SK-N-SH (cell line): Measurements from ENCODE around the gene ALDH5A1. TPM values are rescaled to one million over a fixed set of nuclear protein-coding genes. Genes with fewer than 3 reads are reported as not detected.

Experiments used
- CTCF ChIA-PET: fragments of 300-600, 350-600 bp; formaldehyde crosslinking; extraction: SDS; loops from one replicate; lab custom pipeline; 2021; lab: Yijun Ruan, JAX
- POLR2A ChIA-PET: fragments of 350-600 bp; sonication (Branson Sonifier 250); formaldehyde crosslinking; extraction: SDS; loops from one replicate; lab custom pipeline; 2020; ENCODE audit warnings: antibody characterized with exemption, inconsistent platforms; lab: Yijun Ruan, JAX
- DNase-seq: peaks from one replicate; pipeline ENCODE4 v3.0.0; 2012
- H2AFZ ChIP-seq: fragments of 200-600 bp; sonication (generic); 2 replicates; pipeline ENCODE4 v1.8.1; 2016; ENCODE audit warnings: antibody characterized with exemption, mild to moderate bottlenecking, low read depth
- H3F3A ChIP-seq: fragments of 200-600 bp; sonication (generic); replicated peaks from 2 replicates; pipeline ENCODE3; 2016; ENCODE audit warnings: antibody characterized with exemption, mild to moderate bottlenecking; ENCODE audit not compliant: insufficient read depth
- H3K27ac ChIP-seq, 2 experiments: fragments of 200-500 bp in 1 of 2; fragments of 200-600 bp in 1 of 2; sonication (Bioruptor generic) in 1 of 2; sonication (generic), shearing (Covaris generic) in 1 of 2; 2 replicates each; pipeline versions ENCODE4 v1.5.1 to v1.6.1; 2014 to 2016; ENCODE audit warnings: low read depth in 2 of 2, inconsistent platforms in 1 of 2, low read length in 1 of 2, mild to moderate bottlenecking in 1 of 2, mixed read lengths in 1 of 2
- H3K27me3 ChIP-seq: fragments of 200-600 bp; sonication (generic), shearing (Covaris generic); 2 replicates; pipeline ENCODE4 v1.6.1; 2016; ENCODE audit warnings: mixed run types; ENCODE audit not compliant: insufficient read depth
- H3K36me3 ChIP-seq, 2 experiments: fragments of 200-500 bp in 1 of 2; fragments of 200-600 bp in 1 of 2; sonication (Bioruptor generic) in 1 of 2; sonication (generic) in 1 of 2; replicated peaks in 1 of 2; 2 replicates each; pipeline versions ENCODE3 to v1.5.1; 2014 to 2016; ENCODE audit warnings: low read length in 1 of 2, mild to moderate bottlenecking in 1 of 2; ENCODE audit not compliant: insufficient read depth in 2 of 2, control insufficient read depth in 1 of 2
- H3K4me1 ChIP-seq, 2 experiments: fragments of 200-500 bp in 1 of 2; fragments of 200-600 bp in 1 of 2; sonication (Bioruptor generic) in 1 of 2; sonication (generic), shearing (Covaris generic) in 1 of 2; 2 replicates each; pipeline versions ENCODE4 v1.5.1 to v1.6.1; 2014 to 2016; ENCODE audit warnings: low read depth in 1 of 2, low read length in 1 of 2, mixed run types in 1 of 2; ENCODE audit not compliant: insufficient read depth in 2 of 2, control insufficient read depth in 1 of 2
- H3K4me2 ChIP-seq: fragments of 200-600 bp; sonication (generic), shearing (Covaris generic); 2 replicates; pipeline ENCODE4 v1.6.1; 2017; ENCODE audit warnings: mixed run types
- H3K4me3 ChIP-seq, 2 experiments: fragments of 200-500 bp in 1 of 2; fragments of 200-600 bp in 1 of 2; sonication (Bioruptor generic) in 1 of 2; sonication (generic), shearing (Covaris generic) in 1 of 2; 2 replicates each; pipeline versions ENCODE4 v1.5.1 to v1.8.1; 2014 to 2016; ENCODE audit warnings: low read depth in 2 of 2, inconsistent platforms in 1 of 2, low read length in 1 of 2, mild to moderate bottlenecking in 1 of 2, mixed read lengths in 1 of 2, moderate library complexity in 1 of 2
- H3K79me2 ChIP-seq: fragments of 200-600 bp; sonication (generic); 2 replicates; pipeline ENCODE4 v1.8.1; 2017; ENCODE audit warnings: mild to moderate bottlenecking; ENCODE audit not compliant: insufficient read depth
- H3K9ac ChIP-seq: fragments of 200-600 bp; sonication (generic); 2 replicates; pipeline ENCODE4 v1.6.1; 2017; ENCODE audit warnings: mixed run types
- H3K9me2 ChIP-seq: fragments of 200-600 bp; sonication (generic); 2 replicates; pipeline ENCODE4 v1.6.1; 2017; ENCODE audit warnings: mixed run types
- H3K9me3 ChIP-seq: fragments of 200-600 bp; sonication (generic); 2 replicates; pipeline ENCODE4 v1.6.1; 2017; ENCODE audit warnings: mixed run types, mild to moderate bottlenecking, moderate library complexity
- H4K20me1 ChIP-seq: fragments of 200-600 bp; sonication (generic); 2 replicates; pipeline ENCODE4 v1.6.1; 2017; ENCODE audit warnings: mild to moderate bottlenecking, mixed run types; ENCODE audit not compliant: insufficient read depth
- ELF1 ChIP-seq: IDR thresholded peaks from 2 replicates; pipeline ENCODE4 v1.4.0; 2012
- FOXM1 ChIP-seq: IDR thresholded peaks from 2 replicates; pipeline ENCODE4 v1.4.0; 2012; ENCODE audit warnings: low read depth, mild to moderate bottlenecking
- NFIC ChIP-seq: IDR thresholded peaks from 2 replicates; pipeline ENCODE4 v1.4.0; 2012; ENCODE audit warnings: borderline replicate concordance
- NRF1 ChIP-seq: IDR thresholded peaks from 2 replicates; pipeline ENCODE4 v1.6.1; 2012; ENCODE audit warnings: low read depth, mild to moderate bottlenecking, low read length
- SMC3 ChIP-seq: IDR thresholded peaks from 2 replicates; pipeline ENCODE4 v1.6.1; 2012; ENCODE audit warnings: low read depth, low read length, improper control_type of control experiment
- WGBS: methylation state at CpG from one replicate; pipeline ENCODE4 v1.1.6; 2017; ENCODE audit warnings: low lambda C conversion rate; 5-methylcytosine and 5-hydroxymethylcytosine counted together
- polyA plus RNA-seq, 3 experiments: library from polyadenylated mRNA; depleted of rRNA; stranded (reverse); fragments of >200 nt; gene quantifications; 2 replicates each; pipeline ENCODE4 v1.2.3, GENCODE V29; 2012
- TF ChIP-seq, protein P1 (sequence below): IDR thresholded peaks from 2 replicates; pipeline ENCODE4 v1.4.0; 2012; ENCODE audit warnings: low read depth, borderline replicate concordance

Gene ALDH5A1
- polyA plus RNA-seq, 1 of the 3 experiments (the other 2 are of a cell fraction), result 3.0 TPM

DNA sequence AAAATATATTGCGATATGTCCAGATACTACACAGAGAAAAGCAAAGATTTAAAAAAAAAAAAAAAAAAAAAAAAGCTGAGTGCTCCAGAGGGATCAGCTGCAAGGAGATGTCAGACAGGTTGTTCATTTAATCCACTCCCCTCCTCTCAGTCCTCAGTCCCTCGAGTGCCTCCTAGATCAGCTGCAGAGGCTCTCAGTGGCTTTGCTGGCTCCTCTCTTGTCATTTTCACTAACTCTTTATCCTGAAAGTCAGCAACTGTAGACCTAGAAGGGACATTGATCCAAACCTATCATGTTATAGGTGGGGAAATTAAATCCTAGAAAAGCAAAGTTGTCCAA lies 89.6 kb downstream of the ALDH5A1 start:
- Histone ChIP-seq H3K79me2 (no peaks in the 10 kb centered on the region), H2AFZ (no peak overlapping the region), H3K4me1 (peaks cover 5 to 13% of the 10 kb centered on the region in 2 experiments; a peak in 2 of 4 replicates), H3K9me3 (no peaks in the 10 kb centered on the region), H3F3A (peaks cover 10% of the 10 kb centered on the region), H3K9ac (no peak overlapping the region), H3K4me2 (peak overlapping the region; percentile 30; the same call in 1 of the 2 replicates), H3K4me3 (no peak overlapping the region), H4K20me1 (no peaks in the 10 kb centered on the region), H3K27ac (peak overlapping the region in 1 of 2 experiments; percentile 55; a peak in 2 of 4 replicates), H3K27me3 (peaks cover 7% of the 10 kb centered on the region; the same call in 1 of the 2 replicates), H3K9me2 (no peaks in the 10 kb centered on the region), H3K36me3 (no peaks in the 10 kb centered on the region)
- POLR2A ChIA-PET, result interaction anchor here (2.3 kb wide), 1 partner anchor 82 kb away, joined by 12 read pairs; the partner anchor contains the start of genes ACOT13 and TDP2
- CTCF ChIA-PET, result interaction anchor here (0.7 to 6.2 kb wide), 29 partner anchors 9 to 486 kb away, joined by 3 to 96 read pairs (median 5); partner anchors contain the start of genes ACOT13, ALDH5A1, KIAA0319 and TDP2
- peak; percentile 38 for DNase-seq
- TF ChIP-seq SMC3 (no peak), NFIC (no peak), NRF1 (no peak), FOXM1 (no peak), ELF1 (no peak)
- TF ChIP-seq, protein P1, sequence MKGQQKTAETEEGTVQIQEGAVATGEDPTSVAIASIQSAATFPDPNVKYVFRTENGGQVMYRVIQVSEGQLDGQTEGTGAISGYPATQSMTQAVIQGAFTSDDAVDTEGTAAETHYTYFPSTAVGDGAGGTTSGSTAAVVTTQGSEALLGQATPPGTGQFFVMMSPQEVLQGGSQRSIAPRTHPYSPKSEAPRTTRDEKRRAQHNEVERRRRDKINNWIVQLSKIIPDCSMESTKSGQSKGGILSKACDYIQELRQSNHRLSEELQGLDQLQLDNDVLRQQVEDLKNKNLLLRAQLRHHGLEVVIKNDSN, result no peak
- 26% methylated on average over 2 of the region's 2 CpGs for WGBS

Other genes with a start within 250 kb of the ALDH5A1 start
- not detected in 2 replicates for gene DCDC2, start 136.9 kb upstream of the ALDH5A1 start, polyA plus RNA-seq (2012; rRNA removed)
- gene MRS2, start 92.0 kb upstream of the ALDH5A1 start, polyA plus RNA-seq (2012; rRNA removed), result 9.4 and 14.8 TPM in 2 replicates
- 0.94 and 1.5 TPM in 2 replicates for gene GPLD1, start 5.4 kb upstream of the ALDH5A1 start, polyA plus RNA-seq (2012; rRNA removed)
- gene KIAA0319, start 151.2 kb downstream of the ALDH5A1 start, polyA plus RNA-seq (2012; rRNA removed), result 0.03 and 0.06 TPM in 2 replicates
- gene TDP2, start 171.9 kb downstream of the ALDH5A1 start, polyA plus RNA-seq (2012; rRNA removed), result 20.0 and 20.2 TPM in 2 replicates
- gene ACOT13, start 172.1 kb downstream of the ALDH5A1 start, polyA plus RNA-seq (2012; rRNA removed), result 18.0 and 20.8 TPM in 2 replicates
- 36.0 and 42.3 TPM in 2 replicates for gene C6orf62, start 224.2 kb downstream of the ALDH5A1 start, polyA plus RNA-seq (2012; rRNA removed)